PC-9 (cell line): Measurements from ENCODE around the gene CRY2.

Experiments used
- EZH2 ChIP-seq: fragments of 200-600 bp; sonication (generic); IDR thresholded peaks from 2 replicates; pipeline ENCODE4 v1.8.0; 2017; ENCODE audit warnings: antibody characterized with exemption, low read depth
- TF ChIP-seq, protein P1 (sequence below): fragments of 200-600 bp; sonication (generic); conservative IDR thresholded peaks from 2 replicates; pipeline ENCODE4 v1.6.1; 2017; ENCODE audit warnings: mixed run types, antibody characterized with exemption, mild to moderate bottlenecking, moderate library complexity

DNA sequence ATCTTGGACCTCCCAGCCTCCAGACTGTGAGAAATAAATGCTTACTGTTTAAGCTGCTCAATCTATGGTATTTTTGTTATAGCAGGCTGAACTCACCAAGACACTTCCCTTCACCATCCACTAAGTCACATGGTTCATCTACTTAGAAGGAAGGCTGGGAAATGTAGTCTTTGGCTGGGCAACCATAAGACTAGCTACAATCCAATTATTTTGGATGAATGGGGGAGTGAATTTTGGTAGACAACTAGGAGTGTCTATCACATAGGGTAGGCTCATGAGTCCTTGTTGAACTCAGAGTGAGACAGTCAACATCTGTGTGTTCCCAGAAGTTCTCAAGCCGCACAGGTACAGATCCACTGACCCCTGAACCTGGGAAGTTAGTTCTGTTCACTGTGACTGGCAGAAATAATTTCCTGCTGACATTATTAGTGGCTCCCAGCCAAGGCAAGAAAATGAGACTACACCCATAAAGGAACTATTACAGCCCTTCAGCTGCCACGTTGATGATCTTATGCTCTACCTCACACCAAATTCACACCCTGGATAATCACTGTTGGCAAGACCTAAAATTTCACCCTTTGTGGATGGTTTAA is 45.5 kb upstream of the CRY2 start:
- TF ChIP-seq, protein P1, sequence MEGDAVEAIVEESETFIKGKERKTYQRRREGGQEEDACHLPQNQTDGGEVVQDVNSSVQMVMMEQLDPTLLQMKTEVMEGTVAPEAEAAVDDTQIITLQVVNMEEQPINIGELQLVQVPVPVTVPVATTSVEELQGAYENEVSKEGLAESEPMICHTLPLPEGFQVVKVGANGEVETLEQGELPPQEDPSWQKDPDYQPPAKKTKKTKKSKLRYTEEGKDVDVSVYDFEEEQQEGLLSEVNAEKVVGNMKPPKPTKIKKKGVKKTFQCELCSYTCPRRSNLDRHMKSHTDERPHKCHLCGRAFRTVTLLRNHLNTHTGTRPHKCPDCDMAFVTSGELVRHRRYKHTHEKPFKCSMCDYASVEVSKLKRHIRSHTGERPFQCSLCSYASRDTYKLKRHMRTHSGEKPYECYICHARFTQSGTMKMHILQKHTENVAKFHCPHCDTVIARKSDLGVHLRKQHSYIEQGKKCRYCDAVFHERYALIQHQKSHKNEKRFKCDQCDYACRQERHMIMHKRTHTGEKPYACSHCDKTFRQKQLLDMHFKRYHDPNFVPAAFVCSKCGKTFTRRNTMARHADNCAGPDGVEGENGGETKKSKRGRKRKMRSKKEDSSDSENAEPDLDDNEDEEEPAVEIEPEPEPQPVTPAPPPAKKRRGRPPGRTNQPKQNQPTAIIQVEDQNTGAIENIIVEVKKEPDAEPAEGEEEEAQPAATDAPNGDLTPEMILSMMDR = no peak
- TF ChIP-seq EZH2 = no peak
